HG02943 (cell line): ENCODE data around the gene UST.
"Not testable (repeated sequence)": the region's sequence is repeated elsewhere in the genome, so short reads cannot be mapped to it uniquely, and the experiment has no call there.

ENCODE experiments used
- ATAC-seq: cut with Tn5 transposase; IDR thresholded peaks from one replicate; pipeline ENCODE4 v1.9.1; 2021; ENCODE audit warnings: mild to moderate bottlenecking, low read depth, moderate library complexity; ENCODE audit not compliant: unreplicated experiment

UST gene

DNA sequence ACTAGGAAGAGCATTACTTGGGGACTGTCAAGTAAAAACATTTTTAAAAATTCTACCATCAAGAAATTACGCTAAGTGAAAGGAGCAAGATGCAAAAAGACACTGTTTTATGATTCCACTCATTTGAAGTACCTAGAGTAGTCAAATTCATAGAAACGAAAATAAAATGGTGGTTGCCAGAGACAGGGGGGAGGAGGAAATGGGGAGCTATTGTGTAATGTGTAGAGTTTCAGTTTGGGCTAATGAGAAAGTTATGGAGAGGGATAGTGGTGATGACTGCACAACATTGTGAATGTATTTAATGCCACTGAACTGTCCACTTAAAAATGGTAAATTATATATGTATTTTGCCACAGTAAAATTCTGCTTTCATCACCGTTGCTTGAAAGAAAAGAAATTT, 83.8 kb downstream of the UST start:
- ATAC-seq: no peak

DNA sequence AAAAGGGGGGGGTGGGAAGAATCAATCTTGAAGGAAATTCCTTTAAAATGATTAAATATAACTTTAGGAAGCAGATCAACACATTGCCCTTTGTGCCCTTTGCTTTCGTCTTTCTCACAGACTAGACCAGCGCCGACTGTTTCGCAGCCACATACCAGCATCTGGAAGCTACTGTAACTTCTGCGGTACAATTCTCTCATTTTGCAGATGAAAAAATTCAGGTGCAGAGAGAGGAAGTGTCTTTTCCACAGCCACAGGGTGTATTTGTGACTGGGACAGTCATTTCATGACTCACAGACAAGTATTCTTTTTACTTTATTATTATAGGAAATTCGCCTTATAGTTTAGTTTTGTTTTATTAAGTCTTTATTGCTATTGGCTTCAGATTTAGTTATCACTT, 84.2 kb downstream of the UST start:
- ATAC-seq: no peak

DNA sequence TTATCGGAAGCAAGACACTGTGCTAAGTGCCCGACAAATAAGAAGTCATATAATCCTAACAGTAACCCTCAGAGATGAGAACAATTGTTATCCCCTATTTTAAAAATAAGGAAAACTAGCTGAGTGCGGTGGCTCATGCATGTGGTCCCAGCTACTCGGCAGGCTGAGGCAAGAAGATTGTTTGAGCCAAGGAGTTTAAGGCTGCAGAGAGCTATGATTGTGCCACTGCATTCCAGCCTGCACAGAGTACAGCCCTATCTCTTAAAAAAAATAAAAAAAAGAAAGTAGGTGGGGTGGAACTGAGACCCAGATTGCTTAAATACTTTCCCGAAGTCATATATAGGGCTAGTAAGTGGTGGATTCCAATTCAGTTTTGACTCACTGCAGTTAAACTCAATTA, 84.7 kb downstream of the UST start:
- ATAC-seq: no peak

DNA sequence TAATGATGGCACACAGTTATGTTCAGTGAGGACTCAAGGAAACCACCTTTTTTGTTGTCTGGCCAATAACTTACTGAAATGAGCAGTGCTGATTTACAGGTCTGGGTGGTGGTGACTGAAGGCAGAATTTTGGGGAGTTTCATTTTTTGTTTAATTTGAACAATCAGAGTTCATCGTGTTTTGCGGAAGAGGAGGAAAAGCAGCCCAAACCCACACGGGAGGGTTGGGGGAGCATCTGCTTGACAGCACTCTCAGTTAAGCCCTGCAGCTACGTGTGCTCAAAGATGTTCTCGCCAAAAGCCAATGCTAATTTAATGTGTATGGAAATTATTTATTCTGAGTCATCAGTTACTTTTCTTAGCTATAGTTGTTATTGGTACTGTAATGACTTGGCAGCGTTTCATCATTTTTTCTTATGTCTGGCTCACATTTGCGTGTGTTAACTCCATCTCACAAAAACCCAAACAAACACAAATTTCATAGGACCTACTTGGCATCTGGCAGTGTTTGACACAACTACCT, 89.2 kb downstream of the UST start:
- no peak for ATAC-seq

DNA sequence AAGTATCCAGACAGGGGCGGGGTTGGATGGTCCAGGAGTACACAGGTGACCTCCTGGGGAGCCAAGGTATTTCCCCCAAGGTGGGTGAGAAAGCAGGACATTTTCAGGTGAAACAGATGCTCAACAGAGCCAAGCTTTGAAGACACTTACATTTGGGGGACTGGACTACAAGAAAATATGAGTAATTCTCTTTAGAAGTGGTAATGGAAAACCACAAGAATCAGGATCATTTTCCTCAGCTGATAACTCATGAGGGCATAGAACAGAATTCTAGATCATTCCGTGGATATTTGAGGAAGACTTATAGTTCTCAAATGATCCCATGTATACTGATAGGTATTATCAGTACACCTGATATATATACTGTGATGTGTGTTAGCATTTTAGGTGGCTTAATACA, 89.9 kb downstream of the UST start:
- ATAC-seq: no peak

DNA sequence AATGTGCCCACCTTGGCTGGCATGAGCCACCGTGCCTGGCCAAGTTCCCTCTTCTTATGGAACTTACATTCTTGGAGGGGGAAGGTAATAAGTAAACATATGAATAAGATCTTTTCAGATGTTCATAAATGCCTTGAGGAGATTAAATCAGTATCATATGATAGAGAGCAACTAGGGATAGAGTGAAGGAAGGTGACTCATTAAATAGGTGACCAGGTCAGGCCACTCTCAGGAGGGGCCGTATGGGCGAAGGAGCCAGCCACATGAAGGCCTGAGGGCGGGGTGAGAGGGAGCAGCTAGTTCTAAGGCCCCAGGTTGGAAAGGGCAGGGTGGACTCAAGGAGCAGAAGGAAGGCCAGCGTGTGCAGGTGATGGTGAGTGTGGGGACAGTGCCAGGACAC, 91.1 kb downstream of the UST start:
- ATAC-seq: no peak

DNA sequence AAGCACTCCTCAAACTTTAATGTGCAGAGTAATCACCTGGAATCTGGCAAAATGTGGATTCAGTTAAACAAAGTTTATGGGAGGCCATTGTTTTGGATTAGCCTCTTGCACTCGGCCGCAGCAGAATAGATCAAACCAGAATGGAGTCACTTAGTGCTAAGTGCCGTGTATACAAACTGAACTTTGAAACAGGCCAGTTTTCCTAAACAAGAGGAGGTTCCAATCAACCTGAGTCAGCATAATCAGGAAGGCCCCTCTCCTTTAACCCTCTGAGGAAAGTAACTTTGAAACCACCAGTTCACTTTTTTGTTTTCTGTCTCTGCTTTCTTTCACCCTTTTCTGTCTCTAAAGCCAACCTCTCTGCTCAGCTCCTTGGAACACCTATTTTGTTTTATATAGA, 92.2 kb downstream of the UST start:
- ATAC-seq: no peak

DNA sequence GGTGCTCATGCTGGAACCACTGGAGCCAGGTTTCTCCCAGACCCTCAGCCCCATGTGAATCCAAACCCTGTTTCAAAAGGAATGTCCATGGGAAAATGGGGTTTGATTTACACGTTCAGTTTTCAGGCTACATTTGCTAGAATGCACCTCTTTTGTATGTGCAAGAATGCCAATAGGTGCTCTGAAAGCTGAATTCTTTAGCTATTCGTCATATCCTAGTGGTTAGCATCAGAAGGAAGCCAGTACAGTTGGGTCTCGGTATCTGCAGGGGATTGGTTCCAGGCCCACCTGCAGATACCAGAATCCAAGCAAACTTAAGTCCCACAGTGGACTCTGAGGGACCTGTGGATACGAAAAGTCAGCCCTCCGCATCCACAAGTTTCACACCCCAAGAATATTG, 93.4 kb downstream of the UST start:
- ATAC-seq: no peak

DNA sequence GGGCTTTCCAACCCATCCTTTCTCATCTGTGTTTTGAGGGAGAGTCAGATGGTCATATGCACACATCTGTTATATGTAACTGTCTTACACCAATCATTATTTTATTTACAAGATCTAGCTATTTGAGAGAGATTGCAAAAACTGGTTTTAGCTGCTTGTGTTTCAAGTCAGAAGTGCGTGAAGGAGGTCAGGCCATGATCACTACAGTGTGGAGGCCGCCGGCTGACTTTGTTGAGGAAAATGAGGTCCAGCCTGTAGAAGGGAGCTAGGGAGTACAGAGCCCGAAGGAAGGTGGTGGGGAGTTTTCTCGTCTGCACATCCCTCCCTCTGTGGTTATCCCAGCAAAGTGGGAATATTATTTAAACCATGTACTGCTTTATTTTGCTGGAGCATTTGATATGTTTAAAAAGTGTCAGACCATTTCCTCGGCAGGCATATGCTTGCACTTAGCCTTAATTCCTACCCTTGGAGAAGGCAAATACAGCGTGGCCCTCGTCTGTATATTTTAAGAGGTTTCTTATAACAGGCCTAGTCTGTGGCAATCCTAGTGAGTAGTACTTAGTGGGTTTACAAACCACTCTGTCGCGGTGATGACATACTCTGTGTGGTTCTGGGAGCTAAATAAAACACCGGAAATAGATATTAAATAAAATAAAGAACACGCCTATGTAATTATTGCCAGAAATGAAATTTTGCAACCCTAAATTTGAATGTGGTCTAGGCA, 95.6 kb downstream of the UST start:
- no peak for ATAC-seq

DNA sequence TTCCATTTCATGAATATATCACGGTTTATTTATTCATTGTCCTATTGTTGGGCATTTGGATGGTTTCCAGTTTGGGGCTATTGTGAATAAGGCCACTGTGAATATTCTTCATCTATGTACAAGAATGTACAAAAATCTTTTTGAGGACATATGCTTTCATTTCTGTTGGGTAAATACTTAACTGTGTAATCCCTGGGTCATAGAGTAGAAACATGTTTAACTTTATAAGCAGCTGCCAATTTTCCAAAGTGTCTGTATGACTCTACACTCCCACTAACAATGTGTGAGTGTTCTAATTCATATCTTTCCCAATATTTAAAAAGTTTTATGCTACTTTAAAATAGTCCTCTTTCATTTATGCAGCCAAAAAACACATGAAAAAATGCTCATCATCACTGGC, 98.6 kb downstream of the UST start:
- ATAC-seq: no peak

DNA sequence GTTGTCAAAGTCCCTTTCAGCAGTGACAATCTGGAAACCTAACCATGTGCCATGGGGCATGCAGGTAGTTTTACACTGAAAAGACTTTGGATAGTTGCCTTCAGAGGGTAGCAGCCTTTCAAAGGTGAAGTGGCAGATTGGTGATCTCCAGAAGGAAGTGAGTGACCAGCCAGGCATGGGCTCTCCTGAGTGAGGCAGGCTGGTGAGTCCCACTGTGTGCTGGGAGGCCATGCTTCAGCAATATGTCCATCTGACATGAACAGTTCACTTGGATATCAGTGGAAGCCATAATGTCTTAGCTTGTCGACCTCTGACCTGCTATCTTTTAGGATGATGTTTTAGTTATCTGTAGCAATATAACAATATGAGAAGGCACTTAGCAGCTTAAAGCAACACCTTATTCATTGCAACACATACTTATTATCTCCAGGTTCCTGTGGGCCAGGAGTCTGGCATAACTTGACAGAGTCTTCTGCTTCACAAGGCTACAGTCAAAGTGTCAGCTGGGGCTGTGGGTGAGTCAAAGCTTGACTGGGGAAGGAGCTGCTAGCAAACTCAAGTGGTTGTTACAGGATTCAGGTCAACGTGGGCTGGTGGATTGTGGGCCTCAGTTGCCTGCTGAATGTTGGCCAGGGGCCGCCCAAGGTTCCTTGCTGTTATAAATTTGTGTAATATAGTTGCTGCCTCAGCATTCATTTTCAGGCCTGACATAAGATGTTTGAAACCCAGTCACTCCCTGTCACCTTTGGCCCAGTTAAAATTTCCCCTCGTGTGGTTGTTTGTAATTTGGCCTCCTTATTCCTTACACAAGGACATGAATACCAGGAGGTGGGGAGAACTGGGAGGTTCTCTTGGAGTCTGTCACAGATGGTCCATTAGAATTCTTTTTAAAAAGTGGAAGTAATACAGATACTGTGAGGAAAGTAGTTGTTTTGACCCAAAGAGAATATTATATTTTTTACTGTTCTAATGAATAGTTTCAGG, 100.2 kb downstream of the UST start:
- no peak for ATAC-seq

DNA sequence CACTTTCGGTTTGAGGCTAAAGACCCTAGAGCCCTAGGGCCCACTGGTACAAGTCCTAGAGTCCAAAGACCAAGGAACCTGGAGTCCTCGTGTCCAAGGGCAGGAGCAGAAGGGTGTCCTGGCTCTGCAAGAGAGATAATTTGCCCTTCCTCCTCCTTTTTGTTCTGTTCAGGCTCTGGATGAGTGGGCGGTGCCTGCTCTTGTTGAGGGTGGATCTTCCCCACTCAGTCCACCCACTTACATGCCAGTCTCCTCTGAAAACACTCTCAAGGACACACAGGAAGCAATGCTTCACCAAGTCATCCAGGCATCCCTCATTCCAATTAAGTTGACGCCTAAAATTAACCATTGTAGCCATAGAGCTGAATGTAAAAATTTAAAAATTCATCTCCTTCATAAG, 102.1 kb downstream of the UST start:
- no peak for ATAC-seq

DNA sequence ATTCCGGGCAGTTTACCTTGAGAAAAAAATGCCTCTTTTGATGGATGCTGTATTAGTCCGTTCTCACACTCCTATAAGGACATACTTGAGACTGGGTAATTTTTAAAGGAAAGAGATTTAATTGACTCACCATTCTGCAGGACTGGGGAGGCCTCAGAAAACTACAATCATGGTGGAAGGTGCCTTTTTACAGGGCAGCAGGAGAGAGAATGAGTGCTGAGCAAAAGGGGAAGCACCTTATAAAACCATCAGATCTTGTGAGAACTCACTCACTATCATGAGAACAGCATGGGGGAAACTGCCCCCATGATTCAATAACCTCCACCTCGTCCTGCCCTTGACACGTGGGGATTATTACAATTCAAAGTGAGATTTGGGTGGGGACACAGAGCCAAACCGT, 102.6 kb downstream of the UST start:
- not testable (repeated sequence) for ATAC-seq

DNA sequence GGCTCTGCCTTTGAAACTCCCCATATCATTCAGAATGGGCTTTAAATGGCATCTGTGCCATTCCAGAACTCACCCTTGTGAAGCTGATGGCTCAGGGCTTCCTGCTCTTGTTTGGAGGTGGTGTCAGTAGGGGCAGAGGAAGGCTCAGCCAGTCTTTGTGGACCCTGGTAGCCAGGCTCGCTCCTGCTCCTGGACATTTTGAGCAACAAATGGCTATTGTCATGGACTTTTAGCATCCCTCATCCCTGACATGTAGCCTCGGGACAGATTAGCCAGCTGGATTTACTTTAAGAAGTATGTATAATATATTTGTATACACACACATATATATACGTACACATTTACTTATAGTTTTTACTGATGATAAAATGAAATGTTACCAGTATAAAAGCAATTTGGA, 104.1 kb downstream of the UST start:
- ATAC-seq: no peak

DNA sequence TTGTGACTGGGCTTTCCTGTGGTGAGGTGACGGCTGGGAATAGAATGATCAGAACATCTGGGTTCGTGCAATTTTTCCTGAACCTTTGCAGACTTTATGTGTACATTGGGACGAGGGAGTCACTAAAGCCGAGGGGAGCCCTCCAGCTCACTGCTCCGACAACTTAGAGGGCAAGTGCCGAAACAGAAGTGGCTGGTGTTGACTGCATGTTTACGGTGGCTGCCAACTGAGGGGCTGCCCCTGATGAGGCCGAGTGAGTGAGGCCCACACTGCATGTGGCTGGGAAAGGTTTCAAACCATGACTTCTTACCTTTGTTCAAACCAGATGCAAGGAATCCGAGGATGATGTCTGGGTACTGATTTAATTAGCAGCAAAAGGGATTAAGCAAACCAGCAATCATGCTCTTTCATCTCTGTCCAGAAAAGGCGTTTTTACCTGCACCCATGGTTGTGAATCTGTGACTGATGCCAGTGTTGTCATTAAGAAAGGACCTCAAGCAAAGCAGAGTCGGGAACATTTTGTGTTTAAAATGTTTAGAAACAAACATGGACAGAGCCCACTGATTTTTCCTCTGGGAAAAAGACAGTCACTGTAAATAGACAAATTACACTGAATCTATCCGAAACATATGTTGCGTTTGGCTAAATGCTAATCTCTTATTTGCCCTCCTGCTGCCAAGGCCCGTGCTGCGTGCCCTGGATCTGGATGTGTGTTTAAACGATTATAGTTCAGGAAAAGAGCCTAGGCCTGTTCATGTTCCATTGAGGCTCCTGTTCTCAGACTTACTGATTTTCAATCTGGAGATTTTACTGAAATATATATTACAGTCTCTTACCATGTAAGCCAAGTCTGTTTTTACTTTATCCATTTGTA, 105.1 kb downstream of the UST start:
- ATAC-seq: no peak

DNA sequence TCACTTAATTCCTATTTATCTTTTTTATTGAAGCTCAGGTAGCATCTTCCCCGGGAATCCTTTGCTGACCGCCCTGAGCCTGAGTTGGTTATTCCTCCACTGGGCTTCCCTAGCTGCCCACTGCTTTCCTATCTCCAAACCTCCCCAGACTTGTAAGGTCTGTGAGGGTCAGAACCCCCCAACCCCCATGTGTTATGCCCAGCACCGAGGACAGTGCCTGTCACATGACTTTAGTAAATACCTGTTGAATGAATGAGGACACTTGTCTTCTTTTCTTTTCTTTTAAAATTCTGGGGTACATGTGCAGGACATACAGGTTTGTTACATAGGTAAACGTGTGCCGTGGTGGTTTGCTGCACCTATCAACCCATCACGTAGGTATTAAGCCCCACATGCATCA, 105.9 kb downstream of the UST start:
- no peak for ATAC-seq

DNA sequence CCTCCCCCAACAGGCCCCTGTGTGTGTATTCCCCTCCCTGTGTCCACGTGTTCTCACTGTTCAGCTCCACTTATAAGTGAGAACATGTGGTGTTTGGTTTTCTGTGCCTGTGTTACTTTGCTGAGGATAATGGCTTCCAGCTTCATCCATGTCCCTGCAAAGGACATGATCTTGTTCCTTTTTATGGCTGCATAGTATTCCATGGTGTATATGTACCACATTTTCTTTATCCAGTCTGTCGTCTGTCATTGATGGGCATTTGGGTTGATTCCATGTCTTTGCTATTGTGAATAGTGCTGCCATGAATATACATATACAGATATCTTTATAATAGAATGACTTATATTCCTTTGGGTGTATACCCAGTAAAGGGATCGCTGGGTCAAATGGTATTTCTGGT, 106.3 kb downstream of the UST start:
- ATAC-seq: not testable (repeated sequence)

DNA sequence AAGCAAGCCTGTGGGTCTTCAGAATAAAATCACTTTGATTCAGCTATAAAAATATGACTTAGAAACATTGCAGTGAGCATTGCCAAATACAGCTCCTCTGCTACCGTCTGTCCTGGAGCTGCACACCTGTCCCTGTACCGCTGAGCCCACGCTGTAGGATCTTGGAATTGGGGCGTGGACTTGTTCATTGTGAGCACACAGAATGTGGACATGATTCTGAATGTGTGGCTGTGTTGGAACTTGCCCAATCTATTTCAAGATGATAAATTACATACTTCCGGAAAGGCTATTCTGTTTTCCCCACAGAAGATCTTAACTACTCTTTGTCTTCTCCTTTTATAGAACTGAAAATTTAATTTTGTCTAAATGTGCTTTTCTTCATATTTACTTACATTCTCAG, 107.3 kb downstream of the UST start:
- ATAC-seq: no peak

DNA sequence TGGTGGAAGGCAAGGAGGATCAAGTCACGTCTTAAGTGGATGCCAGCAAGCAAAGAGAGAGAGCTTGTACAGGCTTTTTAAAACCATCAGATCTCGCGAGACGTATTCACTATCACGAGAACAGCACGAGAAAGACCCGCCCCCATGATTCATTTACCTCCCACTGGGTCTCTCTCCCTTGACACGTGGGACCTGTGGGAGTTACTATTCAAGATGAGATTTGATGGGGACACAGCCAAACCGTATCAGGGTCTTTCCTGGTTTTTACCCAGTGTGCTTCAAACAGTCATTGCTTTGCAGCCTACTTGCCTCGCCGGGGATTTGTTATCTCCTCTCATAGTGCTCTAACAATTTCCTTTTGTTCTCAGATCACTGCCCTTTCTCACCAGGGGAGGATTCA, 108.2 kb downstream of the UST start:
- no peak for ATAC-seq

DNA sequence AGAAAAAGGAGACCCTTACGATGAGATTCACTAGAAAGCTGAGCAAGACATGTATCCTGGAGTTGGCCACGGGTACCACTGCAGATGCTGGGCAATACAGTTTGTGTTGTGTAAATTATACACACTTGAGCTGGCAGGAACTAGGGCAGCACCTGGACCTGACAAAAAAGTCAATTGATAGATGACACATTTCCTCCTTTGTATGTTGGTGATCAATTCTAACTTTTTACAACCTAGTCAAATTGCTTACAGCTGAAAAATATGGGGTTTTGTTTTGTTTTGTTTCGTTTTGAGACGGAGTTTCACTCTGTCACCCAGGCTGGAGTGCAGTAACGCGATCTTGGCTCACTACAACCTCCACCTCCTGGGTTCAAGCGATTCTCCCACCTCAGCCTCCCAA, 108.9 kb downstream of the UST start:
- no peak for ATAC-seq
